Measurements from ENCODE around the gene UQCC2.

The UQCC2 gene

DNA sequence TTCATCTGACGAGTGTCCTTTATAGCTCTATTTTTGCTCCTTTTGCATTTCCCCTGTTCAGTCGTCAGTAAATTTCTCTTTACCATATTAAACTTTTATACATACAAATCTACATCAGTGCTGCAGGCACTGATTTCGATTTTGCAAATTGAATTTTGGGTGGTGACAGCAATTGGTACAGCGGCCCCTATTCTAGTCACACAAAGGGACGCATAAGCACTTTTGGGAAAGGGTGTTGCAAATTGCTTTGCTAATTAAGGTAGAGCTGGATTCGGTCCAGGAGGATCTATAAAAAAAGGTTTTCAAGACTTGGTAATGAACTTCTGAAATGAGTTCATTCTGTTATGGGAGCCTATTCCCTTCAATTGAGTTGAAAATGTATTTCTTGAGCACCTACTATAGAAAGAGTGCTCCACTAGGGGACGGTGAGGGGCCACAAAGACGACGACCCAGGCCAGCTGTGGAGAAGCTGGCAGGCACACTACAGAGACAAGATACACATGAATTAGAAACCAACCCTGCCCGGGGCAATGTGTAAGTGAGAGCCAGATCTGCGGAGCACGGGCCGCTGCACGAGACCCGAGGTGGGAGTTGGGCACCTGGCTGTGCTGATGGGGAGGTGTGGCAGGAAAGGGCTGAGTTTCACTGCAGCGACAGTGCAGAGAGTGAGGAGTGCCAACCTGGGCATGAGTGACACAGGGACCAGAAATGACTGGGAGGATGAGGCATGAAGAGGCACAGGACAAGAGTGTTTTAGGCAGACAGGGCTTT is 5.4 kb downstream of the UQCC2 start:
- no peak for DNase-seq (ENCODE audit: low spot score)

DNA sequence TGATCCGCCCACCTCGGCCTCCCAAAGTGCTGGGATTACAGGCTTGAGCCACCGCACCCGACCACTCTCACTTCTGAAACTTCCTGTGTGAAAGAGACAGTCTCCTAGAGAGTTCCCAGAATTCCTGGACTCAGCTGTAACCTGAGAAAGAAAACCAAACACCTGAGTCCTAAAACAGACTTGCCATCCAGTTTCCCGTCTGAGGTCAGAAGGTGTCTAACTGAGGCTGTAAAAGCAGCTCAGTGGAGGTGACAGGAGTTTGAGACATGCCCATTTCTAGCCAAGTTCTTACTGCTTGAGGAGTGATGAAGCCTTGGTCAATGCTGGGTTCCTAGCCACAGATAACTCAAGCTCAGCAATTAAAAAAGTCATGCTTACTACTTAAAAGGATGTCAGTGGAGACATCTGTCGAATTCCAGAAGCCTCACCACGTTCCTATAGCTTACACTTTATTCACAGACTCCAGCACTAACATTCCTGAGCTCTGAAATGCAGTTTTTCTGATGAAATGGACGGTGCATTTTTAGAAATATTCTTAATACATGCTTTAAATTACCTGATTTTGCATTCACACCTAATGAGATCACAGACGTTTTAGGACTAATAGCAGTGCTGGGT is 6.1 kb downstream of the UQCC2 start:
- no peak for DNase-seq (ENCODE audit: low spot score)

DNA sequence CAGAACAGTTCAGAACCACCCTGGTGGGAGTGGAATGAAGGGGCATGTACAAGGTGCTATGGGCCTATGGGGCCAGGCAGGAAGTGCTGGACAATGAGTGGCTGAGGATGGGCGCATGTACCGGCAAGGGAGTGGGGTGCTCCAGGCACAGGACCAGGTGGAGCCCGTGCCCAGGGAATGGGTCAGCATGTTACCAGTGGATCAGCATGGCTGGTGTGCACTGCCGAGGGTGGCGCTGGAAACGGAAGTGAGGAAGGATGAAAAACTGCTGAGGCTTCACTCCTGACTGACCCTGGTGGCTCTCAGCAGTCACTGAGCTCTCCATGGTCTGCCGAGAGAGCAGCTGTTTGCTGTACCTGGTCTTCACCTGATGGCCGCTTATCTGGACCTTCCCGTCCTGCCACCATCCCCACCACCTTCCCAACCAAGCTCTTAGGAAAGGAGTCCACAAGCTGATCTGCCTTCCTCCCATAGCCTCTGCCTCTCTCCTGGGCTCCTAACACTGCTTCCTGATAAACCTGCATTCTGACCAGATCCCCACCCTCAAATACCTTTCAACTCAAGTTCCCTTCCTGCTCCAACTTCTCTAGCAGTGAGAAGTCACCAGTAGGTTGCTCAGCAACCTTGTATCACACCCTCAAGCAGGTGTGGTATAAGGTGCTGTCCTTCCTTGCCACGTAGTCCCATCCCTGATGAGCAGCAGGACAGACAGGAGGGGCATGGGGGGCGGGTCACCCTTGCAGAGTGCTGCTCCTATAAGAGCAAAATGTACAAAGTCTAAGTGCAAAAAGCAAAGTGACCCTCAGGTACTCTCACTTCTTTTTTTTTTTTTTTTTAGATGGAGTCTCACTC is 7.1 kb downstream of the UQCC2 start:
- no peak for DNase-seq (ENCODE audit: low spot score)

DNA sequence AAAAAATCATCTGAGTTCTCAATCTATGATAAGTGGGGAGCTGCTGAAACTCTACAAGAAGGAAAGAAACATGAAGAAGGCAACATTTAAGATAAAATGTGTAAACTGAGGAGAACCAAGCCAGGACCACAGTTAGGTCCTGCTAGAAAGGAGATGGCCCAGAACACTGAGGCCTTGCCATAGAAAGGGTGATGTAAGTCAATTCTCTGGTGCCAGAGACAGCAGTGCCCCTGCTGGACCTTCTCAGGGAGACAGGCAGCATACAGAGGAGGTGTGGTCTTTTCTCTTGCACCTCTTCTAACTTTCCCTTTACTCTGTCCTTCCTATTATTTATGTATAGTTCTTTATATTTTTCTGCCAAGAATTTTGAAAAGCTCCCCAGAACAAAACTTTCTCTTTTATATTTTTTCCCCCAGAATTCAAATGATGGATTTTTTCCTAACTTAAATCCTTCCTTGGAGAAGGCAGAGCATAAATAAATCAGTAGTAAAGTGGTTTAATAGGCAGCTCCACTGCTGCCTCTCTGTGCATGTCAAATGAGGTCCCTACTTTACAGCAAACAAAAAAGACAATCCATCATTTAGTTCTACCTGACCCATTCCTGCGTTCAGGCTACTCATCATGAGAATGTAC is 9.0 kb downstream of the UQCC2 start:
- DNase-seq (ENCODE audit: low spot score): peak; percentile 81

DNA sequence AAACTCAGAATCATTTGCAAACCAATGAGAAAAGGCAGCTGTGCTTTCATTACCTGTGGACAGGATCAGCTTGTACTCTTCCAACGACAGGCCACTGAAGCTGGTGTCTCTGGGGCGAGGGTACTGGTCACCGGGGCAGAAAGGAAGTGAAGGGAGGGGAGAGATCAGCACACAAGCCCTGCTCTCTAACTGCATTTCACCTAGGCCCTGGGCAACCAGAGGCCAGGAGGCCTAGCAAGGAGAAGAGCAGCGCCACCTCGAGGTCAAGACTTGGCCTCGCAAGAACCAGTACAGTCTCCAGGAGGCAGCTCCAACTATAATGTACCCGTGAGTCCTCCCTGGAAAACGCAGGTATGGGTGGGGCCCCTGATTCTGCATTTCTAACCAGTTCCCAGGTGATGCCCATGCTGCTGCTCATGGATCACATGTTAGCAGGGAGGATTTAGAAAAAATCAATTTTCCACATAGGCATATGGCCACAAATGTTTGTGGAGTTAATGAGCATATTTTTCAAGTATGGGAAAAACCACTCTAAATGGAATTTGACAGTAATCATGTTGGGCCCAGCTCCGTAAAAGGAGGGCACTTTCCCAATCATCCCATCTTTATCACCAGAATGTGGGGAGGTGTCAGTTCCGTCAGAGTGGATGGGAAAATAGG is 11.0 kb downstream of the UQCC2 start:
- DNase-seq (ENCODE audit: low spot score): peak; percentile 50

DNA sequence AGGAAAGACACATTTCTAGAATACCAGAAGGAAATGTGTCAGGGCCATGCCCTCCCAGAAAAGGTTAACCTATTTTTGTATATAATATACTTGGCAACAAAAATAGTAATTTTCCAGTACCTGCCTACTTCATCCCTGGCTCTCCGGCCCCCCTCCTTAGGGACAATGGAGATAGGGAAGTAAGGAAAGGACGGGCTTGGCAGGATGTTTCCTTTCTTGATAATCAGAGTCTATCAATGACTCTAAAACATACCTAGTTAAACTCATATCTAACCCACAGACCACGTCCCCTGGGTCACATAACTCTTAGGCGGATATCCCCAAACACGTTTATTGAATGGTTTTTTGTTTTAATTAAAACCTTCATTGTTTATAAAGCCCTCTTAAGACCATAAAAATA is 11.8 kb downstream of the UQCC2 start:
- no peak for DNase-seq (ENCODE audit: low spot score)

DNA sequence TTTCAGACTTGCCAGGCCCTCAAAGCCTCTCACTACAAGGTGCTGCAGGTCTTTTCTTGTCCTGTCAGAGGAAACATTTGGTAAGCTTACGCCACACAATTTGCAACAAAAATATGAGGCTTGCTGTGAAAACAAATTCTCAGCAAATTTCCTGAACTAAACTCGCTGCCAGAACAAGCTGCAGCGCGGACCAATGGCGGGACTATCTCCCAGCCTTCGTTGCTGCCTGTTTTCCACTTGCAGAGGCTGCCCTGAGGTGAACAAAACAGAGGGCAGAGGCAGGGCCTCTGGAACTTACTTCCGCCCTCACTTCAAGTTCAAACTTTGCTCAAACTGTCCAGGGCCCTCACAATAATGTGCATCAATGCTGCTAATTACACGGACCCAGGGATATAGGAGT is 12.4 kb downstream of the UQCC2 start:
- no peak for DNase-seq (ENCODE audit: low spot score)

DNA sequence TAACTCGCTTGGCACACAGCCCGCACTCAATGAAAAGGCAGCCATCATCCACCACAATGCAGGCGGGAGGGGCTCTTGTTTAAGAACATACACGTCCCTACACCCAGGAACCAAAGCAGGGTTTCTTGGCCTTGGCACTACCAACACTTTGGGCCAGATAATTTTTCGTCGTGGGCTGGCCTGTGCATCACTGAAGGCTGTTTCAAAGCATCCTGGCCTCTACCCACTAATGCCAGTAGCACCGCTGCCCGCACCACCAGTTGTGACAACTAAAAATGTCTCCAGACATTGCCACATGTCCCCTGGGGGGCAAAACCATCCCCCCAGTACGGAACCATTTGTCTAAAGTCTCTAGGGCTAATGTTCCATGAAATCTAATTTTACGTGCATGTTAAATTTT is 13.0 kb downstream of the UQCC2 start:
- DNase-seq (ENCODE audit: low spot score): no peak

DNA sequence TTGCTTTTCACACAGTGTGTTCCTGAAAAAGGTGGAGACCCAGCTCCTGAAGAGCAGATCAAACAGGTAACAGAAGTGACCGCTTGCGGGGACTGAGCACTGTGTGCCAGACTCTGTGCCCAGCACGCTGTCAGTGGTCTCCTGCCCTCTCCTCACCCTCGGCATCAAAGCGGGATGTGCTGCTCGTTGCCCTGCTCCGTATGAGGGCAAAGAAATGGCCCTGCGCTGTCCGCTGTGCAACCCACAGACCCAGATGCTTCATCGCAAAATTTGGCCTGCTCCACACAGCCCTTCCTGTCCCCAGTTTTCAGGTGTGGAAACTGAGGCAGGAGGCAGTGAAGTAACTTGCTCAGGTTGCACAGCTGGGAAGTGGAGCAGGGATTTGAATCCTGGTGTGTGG is 13.7 kb downstream of the UQCC2 start:
- DNase-seq (ENCODE audit: low spot score): no peak

DNA sequence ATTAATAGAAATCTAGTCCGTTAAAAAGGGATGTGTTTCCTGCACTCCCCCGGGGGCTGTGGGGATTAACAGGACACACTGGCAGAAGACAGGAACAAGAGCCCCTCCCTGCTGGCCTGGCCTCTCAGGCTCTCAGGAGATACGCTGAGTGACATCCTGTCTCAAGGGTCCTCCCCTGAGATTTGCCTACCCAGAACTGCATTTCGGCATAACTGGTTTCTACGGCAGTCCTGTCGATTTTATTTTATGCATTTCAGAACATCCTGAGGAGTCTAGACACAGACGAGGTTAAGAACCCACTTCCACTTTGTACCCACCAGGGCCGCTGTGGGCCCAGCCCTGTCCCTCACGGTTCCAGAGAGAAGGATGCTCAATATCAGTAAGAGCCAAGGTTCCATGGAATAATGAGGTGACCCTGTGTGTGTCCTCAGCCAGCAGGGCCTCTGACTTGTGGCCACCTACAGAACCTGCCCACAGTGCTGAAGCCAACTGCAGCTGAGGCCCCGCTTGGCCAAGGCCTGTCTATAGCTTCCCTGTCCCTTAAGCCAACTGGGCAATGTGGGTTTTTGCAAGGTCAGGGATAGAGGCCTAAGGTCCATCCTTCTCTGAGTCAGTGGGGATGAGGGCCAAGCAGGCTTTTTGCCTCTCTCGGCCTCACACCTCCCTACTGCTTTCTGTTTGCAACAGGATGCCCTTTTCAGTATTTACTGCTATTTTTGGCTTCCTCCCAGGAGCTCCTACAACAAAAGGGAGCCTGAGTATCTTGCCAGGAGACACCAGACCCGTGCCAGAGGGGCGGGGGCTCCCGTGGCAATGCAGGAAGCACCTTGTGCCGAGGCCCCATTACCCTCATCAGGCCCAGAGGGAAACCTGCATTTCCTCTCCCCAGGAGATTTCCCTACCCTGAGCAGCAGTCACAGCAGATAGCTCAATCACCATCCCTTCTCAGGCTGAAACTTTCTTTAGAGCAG is 14.7 kb downstream of the UQCC2 start:
- DNase-seq (ENCODE audit: low spot score): peak; percentile 43

DNA sequence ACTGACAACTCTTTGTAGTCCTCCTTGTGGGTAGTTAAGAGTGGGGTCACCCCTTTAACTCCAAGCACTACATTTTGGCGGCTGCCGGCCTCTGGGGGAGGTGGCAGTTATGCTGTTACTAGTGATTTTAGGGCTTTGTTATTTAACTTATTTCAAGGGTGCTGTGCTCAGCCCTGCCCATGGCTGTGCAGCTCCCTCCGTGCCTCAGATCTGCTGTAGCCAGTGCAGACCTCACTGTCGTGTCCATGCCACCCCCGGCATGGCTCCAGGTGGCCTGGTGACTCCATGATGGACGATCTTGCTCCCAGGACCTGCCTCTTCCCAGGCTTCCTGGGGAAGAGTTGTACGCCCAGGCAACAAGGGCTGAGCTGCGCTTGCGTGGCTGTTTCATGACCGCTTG is 15.4 kb downstream of the UQCC2 start:
- DNase-seq (ENCODE audit: low spot score): no peak

DNA sequence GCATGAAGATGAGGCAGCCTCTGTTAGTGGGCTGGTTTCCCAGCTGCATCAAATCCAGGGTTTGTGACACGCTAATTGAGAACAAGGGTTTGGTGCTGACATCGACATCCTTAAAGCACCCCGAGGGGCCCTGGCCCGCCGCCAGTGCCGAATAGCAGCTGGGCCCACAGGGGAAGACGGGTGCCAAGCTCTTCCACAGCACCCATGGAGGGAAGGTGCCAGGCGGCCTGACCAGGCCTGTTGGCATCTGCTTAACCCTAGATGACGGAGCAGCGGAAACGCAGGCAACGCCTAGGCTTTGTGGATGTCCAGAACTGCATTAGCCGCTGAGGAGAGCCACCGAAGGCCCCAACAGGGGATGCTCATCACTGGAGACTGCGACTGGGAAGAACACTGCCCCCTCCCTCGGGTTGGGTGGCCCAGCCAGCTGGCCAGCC is 16.0 kb downstream of the UQCC2 start:
- DNase-seq (ENCODE audit: low spot score): peak; percentile 30

DNA sequence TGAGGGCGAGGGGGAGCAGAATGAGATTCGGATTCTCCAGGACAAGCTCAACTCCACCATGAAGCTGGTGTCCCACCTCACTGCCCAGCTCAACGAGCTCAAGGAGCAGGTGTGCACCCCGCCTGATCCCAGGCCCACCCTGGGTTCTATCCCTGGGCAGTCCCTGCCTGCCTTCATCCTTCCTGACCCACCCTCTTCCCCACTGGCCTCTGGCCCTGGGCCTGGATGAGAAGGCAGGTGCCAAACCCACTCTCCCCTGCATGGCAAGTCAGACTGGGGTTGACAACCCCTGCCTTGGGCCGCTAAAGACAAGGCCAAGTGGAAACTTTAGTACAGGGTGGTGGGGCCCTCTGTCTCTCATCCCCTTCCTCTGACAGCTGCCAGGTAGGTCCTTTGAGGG is 16.5 kb downstream of the UQCC2 start:
- DNase-seq (ENCODE audit: low spot score): no peak

DNA sequence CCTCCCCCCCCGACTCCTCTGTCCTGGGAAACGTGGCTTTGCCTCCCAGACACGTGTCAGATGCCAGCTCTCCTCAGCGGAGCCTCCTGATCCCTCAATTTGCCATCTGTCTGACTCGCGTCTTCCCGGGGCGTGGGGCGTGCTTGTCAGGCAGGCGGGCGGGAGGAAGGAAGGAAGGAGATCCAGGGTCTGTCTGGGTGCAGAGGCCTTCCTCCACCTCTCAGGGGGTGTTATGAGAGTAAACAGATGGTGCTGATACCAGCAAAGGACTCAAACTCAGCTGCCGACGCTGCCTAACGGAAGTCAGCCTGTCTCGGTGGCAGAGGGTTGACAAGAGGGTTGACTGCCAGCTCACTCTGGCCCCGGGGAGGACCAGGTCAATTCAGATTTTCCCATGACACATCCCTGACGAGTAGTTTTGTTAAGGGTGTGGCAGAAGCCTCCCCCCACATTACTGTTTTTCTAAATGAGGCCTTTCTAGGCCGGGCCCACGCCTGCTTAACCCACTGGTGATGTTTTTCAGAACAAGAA is 17.0 kb downstream of the UQCC2 start:
- no peak for DNase-seq (ENCODE audit: low spot score)

DNA sequence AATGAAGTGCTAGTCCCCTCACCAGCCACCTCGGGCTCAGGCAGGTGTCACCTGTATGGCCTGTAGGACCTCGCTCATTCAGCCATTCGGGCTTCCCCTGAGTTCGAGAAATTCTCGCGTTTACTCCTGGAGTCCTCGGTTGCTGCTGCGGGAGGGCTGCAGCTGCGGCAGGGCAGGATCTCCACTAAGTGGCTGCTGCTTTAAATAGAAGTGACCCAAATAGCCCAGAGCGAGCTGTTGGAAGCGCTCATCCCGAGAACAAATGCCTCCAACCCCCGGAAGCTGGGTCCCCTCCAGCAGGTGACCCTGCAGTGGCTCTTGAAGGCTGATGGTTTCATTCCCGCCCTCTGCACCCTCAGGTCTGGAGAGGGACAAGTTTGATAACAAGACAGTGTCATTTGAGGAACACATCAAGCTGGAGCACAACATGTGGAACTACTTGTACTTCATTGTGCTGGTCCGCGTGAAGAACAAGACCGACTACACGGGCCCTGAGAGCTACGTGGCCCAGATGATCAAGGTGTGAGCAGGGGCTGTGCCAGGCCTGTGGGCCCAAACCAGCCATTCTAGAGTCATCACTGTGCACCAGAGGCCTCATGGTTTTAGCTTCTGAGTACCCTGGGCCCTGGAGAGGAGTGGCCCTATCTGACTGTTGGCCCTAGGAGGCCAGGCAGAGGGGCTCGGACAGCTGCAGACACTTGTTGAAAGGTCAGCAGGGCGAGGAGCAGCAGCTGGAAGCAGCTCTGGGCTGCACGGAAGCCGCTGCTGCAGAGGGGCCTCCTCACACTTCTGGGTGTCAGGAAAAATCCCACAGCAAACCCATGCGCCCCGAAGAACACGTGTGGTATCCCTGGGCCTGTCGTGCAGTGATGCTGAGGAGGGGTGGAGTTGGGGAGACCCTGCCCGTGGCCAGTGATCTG is 18.1 kb downstream of the UQCC2 start:
- no peak for DNase-seq (ENCODE audit: low spot score)

DNA sequence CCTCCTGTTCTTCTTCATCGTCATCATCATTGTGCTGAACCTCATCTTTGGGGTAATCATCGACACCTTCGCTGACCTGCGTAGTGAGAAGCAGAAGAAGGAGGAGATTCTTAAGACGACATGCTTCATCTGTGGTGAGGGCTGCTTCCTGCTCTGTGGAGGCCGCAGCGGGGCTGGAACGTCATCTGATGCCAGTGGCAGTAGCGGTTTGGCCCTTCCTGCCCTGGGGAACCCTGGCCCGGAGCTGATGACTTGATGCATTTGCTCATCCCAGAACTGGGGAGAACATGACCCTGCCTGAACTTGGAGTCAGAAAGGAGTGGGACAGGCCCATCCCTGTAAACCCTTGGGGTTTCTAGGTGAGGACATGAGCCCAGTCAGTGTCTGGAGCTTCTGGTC is 18.7 kb downstream of the UQCC2 start:
- no peak for DNase-seq (ENCODE audit: low spot score)

DNA sequence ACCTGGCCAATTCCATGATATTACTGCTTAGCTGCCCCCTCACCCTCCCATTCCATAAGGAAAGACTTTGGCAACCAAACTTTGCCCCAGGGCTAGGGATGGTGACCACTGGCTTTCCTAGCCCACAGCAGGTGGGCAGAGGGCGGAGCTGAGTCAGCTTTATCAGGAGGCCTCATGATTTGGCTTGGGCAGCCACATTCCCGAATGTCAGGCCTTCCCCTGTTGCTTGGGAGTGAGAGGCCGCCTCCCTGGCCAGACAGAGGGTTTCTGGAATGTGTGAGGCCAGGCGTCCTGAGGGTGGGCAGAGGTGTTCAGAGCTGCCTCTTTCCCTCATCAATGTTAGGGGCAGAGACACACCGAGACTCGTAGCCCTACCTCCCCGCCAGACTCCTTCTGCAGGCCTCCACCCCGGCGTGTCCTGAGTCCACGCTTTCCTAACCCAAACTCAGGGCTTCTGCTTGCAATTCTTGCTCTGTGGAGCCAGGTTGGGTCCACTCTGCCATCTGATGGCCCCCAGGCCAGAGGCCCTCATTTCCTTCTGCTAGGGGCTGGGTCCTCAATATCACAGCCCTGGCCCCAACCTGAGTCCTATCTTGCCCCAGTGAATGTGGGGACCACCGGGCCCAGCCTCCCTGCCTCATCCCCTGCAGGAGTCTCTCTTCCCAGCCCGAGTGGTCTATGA is 19.3 kb downstream of the UQCC2 start:
- DNase-seq (ENCODE audit: low spot score): no peak

DNA sequence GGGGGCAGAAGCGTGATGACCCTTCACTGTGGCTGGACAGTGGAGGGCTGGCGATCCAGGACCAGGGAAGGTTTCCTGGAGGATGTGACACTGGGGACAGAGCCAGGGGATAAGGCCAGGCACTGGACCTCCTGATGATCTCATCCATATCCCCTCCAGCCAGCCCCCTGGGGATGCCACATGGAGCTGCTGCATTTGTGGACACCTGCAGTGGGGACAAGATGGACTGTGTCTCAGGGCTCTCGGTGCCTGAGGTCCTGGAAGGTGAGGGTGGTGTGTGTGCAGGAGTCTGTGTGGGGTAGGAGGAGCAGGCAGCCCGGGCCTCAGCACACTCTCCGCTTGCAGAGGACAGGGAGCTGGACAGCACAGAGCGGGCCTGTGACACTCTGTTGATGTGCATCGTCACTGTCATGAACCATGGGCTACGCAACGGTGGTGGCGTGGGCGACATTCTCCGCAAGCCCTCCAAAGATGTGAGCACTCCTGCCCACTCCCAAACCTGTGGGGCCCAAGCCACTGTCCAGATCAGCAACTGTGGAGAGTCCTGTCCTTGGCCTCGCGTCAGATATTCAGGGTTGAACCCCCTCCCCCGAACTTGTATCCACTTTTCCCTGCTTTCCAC is 19.9 kb downstream of the UQCC2 start:
- DNase-seq (ENCODE audit: low spot score): no peak
